ENCODE data around the gene CNTNAP2.

The CNTNAP2 gene

GRCh38 chr7:146116521-146117222 lies at the start of gene CNTNAP2:
Gene CNTNAP2, plus strand, starts transcription at chr7:146116801. Its CDS starts 76 bp downstream, at chr7:146116877.
- DNase-seq (ENCODE audit: low read depth) = no peak

DNA sequence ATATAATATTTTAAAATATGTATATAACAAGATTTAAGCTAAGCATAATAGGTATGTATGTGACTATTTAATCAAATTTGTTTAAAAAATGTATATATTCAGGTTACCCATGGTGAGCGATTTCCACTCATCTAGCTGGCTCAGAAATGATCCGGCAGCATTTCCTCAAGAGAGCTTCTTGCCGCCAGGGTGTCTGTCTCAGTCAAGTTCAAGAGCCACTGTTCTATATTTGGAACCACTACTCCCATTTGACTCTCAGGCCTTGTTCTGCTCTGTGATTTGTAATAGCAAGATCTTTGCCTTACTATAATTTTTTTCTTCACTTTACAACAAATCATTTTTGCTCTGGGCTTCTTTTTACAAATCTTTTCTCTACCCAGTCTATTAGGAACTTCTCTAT lies 48.7 kb upstream of the CNTNAP2 start:
- no peak for DNase-seq (ENCODE audit: low read depth)

- DNase-seq (ENCODE audit: low read depth) = no peak
Measured at GRCh38 chr7:146074195-146074765, 42.3 kb upstream of the CNTNAP2 start.

- DNase-seq (ENCODE audit: low read depth) = no peak
Measured at GRCh38 chr7:146076344-146076743, 40.3 kb upstream of the CNTNAP2 start.

DNA sequence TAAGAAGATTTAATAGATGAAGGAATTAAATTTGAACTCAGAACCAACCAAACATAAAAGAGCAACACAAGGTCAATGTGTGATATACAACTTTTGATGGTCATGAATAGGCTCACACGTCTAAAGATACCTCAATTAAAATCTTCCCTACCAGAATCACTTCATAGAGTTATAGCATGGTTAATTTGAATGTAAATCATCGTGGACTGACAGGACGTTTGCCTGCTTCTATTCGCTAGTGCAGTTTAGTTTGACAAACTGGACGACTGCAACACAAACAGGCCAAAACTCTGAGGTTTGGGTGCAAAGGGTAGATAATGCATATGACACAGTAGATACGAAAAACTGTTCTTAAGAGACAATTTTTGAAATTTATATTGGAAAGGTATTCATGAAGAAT lies 32.5 kb upstream of the CNTNAP2 start:
- DNase-seq (ENCODE audit: low read depth) = no peak

DNA sequence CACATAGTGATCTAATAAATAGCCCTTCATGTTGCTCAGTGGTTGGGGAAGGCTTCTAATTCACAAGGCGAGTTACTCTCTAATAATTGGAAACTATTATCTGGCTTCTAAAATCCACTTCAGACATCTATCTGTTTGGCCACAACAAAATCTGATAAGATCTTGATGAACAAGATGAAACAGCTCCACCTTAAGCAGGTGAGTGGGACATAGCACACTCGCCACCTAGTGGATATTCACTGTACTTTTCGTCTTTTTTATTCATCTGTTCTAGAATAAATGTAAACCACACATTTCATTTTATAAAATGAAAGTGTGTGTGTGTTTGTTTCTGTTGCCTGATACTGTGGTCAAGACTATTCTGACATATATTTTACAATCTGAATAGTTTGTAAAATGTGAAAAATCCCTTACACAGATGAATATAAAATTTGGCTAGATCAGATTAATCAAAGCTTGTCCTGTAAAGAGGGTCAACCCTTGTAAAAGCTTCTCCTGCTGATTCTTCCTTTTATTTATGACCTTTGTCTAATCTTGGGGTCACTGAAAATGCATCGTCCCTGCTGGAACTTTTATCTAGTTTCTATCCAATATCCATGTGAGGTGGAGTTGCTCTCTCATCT lies 26.5 kb upstream of the CNTNAP2 start:
- no peak for DNase-seq (ENCODE audit: low read depth)

GRCh38 chr7:146094356-146094755 lies 22.2 kb upstream of the CNTNAP2 start:
- no peak for DNase-seq (ENCODE audit: low read depth)

DNA sequence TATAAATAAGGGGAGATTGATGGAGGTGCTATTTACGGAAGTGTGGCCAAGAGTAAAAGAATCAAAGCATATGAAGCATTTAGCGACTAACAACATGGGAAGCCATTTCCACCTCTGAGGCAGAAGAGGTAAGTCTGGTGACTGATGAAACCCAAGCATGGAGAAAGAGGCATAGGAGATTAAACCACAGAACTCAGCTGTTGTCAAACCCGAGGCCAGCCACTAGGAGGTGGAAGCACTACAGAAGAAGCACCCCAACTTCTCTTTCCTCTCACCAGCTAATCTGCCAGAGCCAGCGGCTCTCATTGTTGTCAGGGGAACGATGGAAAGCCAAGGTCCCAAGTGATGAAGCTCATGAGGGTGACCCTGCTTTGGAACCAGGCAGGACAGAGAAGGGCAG lies 19.6 kb upstream of the CNTNAP2 start:
- no peak for DNase-seq (ENCODE audit: low read depth)

- no peak for DNase-seq (ENCODE audit: low read depth)
Measured at GRCh38 chr7:146106319-146106718, 10.3 kb upstream of the CNTNAP2 start.

GRCh38 chr7:146112755-146113154 lies 3.8 kb upstream of the CNTNAP2 start:
- no peak for DNase-seq (ENCODE audit: low read depth)

DNA sequence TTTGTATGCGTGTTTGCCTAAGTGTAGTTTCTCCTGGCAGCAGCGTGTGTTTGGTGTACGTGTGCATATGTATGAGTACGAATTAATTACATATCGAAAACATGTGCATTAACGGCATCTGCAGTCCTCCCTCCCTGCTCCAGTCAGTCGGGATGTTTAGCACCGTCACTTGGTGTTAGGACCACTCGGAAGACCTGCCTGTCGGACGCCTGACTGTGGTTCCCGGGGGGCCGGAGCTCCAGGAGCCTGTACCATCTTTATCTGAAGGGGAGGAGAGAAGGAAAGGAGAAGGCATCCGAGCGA lies 1.1 kb upstream of the CNTNAP2 start:
- DNase-seq (ENCODE audit: low read depth) = no peak

DNA sequence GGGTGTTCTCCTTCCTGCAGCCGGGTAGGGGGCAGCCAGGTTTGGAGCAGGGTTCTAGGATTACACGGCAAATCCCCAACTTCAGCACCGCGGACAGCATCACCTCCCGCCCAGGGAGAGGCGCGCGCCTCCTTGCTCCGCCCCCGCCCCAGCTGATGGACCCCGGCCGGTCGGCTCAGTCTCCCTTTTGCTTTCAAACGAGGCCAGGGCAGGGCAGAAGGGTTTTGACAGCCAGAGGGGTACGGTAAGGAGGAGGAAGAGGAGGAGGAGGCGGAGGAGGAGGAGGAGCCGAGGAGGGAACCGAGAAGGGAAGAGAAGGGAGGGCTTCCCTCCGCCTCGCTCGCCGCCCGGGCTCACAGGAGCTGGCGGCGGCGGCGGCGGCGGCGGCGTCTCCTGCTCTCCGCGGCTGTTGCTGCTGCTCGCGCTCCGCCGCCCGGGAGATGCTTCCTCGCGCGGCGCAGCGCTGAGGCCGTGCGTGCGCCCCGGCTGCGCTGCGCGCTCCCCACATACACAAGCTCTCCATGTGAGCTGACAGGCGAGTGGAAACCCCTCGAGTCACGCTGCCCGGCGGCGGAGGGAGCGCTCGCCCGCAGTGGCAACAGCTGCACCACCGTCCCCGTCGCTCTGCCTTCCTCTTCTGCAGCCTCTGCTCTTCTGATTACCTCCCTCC lies 615 bp upstream of the CNTNAP2 start:
- no peak for DNase-seq (ENCODE audit: low read depth)

DNA sequence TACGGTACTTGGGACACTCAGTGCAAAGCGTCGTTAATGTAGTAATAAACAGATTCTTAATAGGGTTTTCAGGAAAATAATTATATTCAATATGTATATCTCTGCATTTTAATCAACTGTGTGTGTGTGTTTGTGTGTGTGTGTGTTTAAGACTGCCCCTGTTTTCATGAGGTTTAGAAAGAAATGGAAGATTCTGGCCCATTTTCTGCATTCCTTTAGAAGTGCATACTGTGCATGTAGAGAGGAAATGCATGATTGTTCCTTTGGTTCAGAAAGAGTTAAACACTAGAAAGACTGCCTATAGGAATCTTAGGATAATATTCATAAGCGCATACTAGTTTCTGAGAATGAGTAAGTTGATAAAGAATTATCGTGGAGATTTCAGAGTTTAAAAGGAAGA lies 975 bp downstream of the CNTNAP2 start:
- no peak for DNase-seq (ENCODE audit: low read depth)

DNA sequence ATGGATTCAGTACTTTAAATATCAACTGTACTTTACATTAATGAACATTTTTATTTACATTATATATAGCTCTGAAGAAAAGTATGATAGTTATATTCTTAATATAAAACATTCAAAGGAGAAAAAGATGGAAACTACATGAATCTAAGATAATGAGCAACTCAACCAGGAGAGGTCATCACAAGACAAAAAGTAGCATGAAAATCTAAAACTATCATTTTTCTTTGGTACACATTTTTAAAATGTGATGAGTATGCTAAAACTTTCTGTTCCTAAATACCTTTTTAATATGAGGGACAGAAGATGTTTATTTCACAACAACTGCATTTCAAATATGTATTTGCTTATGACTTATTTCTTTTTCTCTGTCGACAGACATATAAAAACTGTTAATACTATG lies 2.4 kb downstream of the CNTNAP2 start:
- no peak for DNase-seq (ENCODE audit: low read depth)

DNA sequence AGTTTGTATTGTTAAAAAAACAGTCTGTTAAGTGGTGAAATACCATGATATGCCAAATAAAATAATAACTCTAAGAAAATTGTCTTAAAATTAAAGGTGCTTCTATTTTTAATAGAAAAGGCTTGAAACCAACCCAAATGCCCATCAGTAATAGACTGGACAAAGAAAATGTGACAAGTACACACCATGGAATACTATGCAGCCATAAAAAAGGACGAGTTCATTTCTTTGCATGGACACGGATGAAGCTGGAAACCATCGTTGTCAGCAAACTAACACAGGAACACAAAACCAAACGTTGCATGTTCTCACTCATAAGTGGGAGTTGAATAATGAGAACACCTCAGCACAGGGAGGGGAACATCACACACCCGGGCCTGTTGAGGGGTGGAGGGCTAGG lies 7.1 kb downstream of the CNTNAP2 start:
- DNase-seq (ENCODE audit: low read depth) = no peak

GRCh38 chr7:146126767-146127509 lies 10.3 kb downstream of the CNTNAP2 start:
- DNase-seq (ENCODE audit: low read depth) = no peak

DNA sequence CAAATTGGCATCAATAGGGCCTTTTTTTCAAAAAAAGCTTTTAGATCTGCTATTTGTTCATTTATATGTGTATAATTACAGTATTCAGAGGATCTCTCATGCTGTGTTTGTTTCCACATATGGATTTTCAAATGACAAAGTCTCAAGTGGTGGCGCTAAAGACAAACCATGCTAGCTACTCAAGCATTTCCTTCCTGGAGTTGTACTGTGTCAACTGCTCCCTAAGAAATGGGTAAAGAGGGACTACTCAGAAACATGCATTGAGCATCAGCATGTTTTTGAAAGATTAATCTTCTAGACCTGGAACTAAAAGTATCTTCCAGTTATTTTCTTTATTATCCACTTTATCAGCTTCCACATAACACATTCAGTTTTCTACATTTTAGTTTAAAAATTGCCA lies 12.7 kb downstream of the CNTNAP2 start:
- no peak for DNase-seq (ENCODE audit: low read depth)

DNA sequence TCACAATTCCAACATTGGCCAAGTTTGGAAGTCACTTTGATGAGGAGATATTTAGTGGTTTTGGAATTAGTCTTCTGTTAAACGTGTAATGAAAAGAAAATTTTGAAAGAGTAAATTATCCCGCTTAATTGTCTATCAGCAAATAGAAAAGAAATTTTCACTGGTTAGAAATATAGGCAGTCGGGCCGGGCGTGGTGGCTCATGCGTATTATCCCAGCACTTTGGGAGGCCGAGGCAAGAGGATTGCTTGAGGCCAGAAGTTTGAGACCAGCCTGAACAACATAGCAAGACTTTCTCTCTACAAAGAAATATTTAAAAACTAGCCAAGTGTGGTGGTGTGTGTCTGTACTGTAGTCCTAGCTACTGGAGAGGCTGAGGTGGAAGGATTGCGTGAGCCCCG lies 13.4 kb downstream of the CNTNAP2 start:
- no peak for DNase-seq (ENCODE audit: low read depth)

DNA sequence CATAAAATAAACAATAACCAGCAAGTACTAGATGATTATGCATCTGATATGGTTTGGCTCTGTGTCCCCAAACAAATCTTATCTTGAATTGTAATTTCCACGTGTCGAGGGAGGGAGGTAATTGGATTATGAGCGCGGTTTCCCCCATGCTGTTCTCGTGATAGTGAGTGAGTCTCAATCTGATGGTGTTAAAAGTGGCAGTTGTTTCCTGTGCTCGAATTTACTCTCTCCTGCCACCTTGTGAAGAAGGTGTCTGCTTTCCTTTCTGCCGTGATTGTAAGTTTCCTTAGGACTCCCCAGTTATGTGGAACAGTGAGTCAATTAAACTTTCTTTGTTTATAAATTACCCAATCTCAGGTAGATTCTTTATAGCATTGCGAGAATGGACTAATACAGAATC lies 15.1 kb downstream of the CNTNAP2 start:
- no peak for DNase-seq (ENCODE audit: low read depth)

GRCh38 chr7:146136357-146136875 lies 19.8 kb downstream of the CNTNAP2 start:
- DNase-seq (ENCODE audit: low read depth) = no peak

DNA sequence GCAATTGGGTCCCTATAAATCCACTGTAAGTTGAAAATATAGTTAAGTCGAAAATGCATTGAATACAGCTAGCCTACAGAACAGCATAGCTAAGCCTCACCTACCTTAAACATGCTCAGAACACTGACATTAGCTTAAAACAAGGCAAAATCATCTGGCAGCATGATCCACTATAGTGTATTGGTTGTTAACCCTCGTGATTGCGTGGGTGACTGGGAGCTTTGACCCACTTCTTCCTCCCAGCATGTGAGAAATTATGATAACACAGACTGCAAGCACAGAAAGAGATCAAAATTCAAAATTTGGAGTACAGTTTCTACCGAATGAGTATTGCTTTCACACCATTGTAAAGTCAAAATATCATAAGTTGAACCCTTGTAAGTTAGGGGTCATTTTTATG lies 22.3 kb downstream of the CNTNAP2 start:
- DNase-seq (ENCODE audit: low read depth) = no peak

- no peak for DNase-seq (ENCODE audit: low read depth)
Measured at GRCh38 chr7:146146831-146147486, 30.4 kb downstream of the CNTNAP2 start.

Data from stimulated activated CD8-positive, alpha-beta memory T cell treated with anti-CD3 and anti-CD28 coated beads, Interleukin-12 subunit alpha, Interleukin-12 subunit beta, amount 100 ng/mL, for 1 hour (primary cell).